Measurements from ENCODE around the gene LRP1.

DNA sequence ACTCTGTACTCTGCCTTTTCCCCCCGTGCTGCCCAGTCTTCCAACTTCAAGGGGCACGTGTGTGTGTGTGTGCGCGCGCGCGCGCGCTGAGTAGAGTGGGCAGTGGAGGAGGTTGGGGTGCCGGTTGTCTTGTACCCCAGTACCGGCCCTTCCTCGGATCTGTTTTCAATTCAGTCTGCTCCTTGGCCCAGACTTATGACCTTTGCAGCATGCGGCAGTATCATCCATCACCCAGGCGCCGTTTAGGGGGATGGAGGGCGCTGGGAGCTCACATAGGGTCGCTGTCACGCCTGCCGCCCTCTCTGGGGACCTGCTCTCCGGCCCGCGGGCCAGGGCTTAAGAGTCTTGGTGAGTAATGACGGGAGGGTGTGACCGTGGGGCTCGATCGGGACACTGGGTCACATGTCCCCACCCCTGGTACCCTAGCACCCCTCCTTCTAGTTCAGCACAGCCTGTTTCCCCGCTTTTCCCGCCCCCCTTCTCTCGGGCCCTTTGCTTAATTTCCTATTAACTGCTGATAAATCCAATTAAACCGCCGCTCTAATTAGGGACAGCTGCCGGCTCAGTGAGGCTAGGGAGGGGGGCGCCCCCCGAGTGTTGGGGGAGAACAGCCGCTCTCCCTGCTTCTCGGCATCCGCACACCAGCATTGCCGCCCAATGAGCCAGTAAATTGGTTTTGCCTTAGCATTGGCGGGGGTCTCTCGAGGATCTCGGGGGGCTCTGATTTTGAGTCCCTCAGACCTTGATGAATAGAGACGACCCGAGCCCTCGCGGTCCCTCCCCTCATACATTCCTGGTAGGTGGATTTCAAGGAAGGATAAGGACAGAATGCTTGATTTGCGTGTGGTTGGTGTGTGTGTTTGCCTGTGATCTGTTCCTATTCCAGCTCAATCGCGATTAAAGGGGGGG lies 113.4 kb downstream of the LRP1 start:
- TF ChIP-seq, protein P1, sequence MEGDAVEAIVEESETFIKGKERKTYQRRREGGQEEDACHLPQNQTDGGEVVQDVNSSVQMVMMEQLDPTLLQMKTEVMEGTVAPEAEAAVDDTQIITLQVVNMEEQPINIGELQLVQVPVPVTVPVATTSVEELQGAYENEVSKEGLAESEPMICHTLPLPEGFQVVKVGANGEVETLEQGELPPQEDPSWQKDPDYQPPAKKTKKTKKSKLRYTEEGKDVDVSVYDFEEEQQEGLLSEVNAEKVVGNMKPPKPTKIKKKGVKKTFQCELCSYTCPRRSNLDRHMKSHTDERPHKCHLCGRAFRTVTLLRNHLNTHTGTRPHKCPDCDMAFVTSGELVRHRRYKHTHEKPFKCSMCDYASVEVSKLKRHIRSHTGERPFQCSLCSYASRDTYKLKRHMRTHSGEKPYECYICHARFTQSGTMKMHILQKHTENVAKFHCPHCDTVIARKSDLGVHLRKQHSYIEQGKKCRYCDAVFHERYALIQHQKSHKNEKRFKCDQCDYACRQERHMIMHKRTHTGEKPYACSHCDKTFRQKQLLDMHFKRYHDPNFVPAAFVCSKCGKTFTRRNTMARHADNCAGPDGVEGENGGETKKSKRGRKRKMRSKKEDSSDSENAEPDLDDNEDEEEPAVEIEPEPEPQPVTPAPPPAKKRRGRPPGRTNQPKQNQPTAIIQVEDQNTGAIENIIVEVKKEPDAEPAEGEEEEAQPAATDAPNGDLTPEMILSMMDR (IDR thresholded peaks at IDR 0.05; ENCODE audit: poor library complexity): no peak
- TF ChIP-seq EZH2phosphoT487 (IDR thresholded peaks at IDR 0.05; ENCODE audit: low read depth, severe bottlenecking, unreplicated experiment): no peak
- no peak for TF ChIP-seq EZH2 (IDR thresholded peaks at IDR 0.05; ENCODE audit: borderline replicate concordance)
